ENCODE data around the gene SUN5. TPM values are rescaled to one million over a fixed set of nuclear protein-coding genes. Genes with fewer than 3 reads are reported as not detected.
A peak's percentile ranks its signal among the peaks of the same experiment; 100 is the strongest.
"Not testable (repeated sequence)": the region's sequence is repeated elsewhere in the genome, so short reads cannot be mapped to it uniquely, and the experiment has no call there.

SUN5 gene, protein sequence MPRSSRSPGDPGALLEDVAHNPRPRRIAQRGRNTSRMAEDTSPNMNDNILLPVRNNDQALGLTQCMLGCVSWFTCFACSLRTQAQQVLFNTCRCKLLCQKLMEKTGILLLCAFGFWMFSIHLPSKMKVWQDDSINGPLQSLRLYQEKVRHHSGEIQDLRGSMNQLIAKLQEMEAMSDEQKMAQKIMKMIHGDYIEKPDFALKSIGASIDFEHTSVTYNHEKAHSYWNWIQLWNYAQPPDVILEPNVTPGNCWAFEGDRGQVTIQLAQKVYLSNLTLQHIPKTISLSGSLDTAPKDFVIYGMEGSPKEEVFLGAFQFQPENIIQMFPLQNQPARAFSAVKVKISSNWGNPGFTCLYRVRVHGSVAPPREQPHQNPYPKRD
- not detected in 2 replicates for total RNA-seq
- polyA plus RNA-seq (2012), result not detected

- no peak for DNase-seq (ENCODE audit: low read depth)
These were observed at the start of gene SUN5 for GRCh38 chr20:33004141-33004751. TSS of gene SUN5 (minus strand) at chr20:33004433. CDS start at chr20:33004340, 93 bp downstream.

- no peak for DNase-seq (ENCODE audit: low read depth)
These were observed 49.3 kb upstream of the SUN5 start, which contains the start of gene BPIFB3 for GRCh38 chr20:33053291-33054106. TSS of gene BPIFB3 (plus strand) at chr20:33053903. CDS start at chr20:33055436, 1,533 bp downstream.

DNA sequence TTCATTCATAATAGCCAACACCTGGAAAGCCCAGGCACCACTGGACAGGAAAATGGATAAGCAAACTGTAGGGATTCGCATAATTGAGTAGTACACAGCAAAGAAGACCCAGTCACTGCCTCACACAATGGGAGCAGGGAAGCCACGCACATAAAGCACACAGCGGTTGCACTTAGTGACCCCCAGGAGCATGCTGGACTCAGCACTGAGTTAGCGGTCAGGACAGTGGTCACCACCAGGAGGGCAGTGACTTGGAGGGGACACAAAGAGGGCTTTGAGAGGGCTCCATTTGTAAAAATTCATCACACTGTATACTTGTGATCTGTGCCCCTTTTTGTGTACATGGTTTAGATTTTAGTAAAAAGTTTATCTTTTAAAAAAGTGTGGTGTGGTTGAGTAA lies 47.1 kb upstream of the SUN5 start:
- no peak for DNase-seq (ENCODE audit: low read depth)

GRCh38 chr20:33046412-33046811 lies 42.2 kb upstream of the SUN5 start:
- no peak for DNase-seq (ENCODE audit: low read depth)

- not testable (repeated sequence) for DNase-seq (ENCODE audit: low read depth)
These were observed 41.0 kb upstream of the SUN5 start for GRCh38 chr20:33045129-33045721.

DNA sequence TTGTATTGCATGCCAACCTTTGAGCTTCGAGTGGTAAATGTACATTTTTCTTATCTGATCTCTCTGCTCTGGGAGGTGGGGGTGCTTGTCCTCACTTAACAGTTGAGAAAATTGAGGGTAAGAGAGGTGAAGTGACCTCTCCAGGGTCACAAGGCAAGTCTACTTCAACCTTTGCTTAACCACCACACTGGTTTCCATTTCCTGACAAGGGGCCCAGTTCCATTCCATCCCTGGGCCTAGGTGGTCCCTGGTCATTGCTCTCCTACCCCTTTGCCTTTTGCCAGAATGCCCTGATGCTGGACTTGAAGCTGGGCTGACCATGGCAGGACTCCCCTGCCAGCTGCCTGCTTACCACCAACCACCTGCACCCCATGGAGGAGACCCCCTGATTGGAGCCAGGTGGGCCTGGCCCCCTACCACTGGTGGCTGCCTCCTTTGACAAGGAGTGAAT lies 39.5 kb upstream of the SUN5 start:
- DNase-seq (ENCODE audit: low read depth), result no peak

DNA sequence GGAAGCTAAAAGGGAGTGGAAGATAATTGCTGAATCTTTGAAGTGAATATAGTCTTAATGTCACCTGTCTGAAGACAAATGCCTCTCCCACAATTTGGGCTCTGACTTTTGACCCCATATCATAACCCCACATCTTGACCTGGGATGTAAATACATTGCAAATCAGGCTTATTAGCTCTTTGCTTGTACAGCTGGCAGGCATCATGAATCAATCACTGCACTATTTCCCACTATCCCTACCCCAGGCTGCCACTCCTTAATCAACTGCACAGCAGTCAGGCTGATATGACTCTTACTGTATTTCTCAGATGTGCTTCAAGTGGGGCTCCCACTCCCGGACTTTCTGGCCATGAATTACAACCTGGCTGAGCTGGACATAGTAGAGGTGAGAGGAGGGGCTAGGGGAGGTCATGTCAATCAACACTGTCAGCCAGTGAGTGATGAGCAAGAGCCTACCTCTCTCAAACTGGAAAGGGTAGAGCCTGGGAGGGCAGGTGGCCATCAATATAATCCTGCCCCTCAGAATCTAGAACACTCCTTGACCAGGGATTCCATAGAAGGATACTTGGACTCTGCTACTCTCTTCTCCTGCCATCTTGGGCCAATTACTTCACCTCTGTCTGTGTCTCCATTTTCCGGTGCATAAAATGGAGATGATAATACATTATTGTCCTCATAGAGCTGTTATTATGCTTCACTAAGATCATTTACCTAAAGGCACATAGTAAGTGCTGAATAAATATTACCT lies 38.9 kb upstream of the SUN5 start:
- DNase-seq (ENCODE audit: low read depth), result no peak

GRCh38 chr20:33042430-33042829 lies 38.2 kb upstream of the SUN5 start:
- no peak for DNase-seq (ENCODE audit: low read depth)

DNA sequence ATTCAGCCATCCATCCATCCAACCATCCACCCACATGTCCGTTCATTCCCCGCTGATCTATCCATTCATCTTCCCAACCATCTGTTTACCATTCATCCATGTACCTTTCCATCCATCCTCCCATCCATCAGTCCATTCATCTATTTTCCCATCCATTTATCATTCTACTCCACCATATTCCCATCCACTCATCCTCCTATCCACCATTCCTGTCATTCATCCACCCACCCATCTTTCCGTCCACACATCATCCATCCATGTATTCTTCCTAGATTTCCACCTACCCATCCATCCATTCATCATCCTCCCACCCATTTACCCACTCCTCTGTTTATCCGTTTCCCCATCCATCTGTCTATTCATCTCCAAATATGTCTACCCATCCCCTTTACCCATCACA lies 34.0 kb upstream of the SUN5 start:
- no peak for DNase-seq (ENCODE audit: low read depth)

DNA sequence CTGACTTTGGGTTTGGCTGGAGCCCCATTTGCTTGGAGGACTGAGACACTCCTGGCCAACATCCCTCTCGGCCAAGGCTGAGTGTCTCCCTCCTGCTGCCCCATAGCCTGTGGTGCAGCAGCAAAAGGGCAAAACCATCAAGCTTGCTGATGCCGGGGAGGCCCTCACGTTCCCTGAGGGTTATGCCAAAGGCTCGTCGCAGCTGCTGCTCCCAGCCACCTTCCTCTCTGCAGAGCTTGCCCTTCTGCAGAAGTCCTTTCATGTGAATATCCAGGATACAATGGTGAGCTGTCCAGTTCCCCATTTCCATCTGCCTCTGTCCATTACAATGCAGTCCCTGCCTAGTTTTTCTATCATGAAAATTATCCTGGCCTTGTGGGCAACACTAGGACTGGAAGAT lies 33.2 kb upstream of the SUN5 start:
- DNase-seq (ENCODE audit: low read depth), result peak; percentile 6

- DNase-seq (ENCODE audit: low read depth), result no peak
These were observed 30.8 kb upstream of the SUN5 start for GRCh38 chr20:33034901-33035492.

- no peak for DNase-seq (ENCODE audit: low read depth)
These were observed 29.9 kb upstream of the SUN5 start for GRCh38 chr20:33034115-33034514.

GRCh38 chr20:33033381-33033780 lies 29.1 kb upstream of the SUN5 start:
- DNase-seq (ENCODE audit: low read depth), result no peak

- DNase-seq (ENCODE audit: low read depth), result no peak
These were observed 28.3 kb upstream of the SUN5 start for GRCh38 chr20:33032555-33032954.

- DNase-seq (ENCODE audit: low read depth), result no peak
These were observed 27.3 kb upstream of the SUN5 start, which contains the start of gene BPIFB6 for GRCh38 chr20:33031531-33031930. TSS of gene BPIFB6 (plus strand) at chr20:33031648. CDS start at chr20:33031648, 0 bp downstream.

- DNase-seq (ENCODE audit: low read depth), result no peak
These were observed 26.3 kb upstream of the SUN5 start for GRCh38 chr20:33030569-33030968.

- DNase-seq (ENCODE audit: low read depth), result no peak
These were observed 25.8 kb upstream of the SUN5 start for GRCh38 chr20:33030076-33030475.

GRCh38 chr20:33028875-33029274 lies 24.6 kb upstream of the SUN5 start:
- DNase-seq (ENCODE audit: low read depth), result no peak

DNA sequence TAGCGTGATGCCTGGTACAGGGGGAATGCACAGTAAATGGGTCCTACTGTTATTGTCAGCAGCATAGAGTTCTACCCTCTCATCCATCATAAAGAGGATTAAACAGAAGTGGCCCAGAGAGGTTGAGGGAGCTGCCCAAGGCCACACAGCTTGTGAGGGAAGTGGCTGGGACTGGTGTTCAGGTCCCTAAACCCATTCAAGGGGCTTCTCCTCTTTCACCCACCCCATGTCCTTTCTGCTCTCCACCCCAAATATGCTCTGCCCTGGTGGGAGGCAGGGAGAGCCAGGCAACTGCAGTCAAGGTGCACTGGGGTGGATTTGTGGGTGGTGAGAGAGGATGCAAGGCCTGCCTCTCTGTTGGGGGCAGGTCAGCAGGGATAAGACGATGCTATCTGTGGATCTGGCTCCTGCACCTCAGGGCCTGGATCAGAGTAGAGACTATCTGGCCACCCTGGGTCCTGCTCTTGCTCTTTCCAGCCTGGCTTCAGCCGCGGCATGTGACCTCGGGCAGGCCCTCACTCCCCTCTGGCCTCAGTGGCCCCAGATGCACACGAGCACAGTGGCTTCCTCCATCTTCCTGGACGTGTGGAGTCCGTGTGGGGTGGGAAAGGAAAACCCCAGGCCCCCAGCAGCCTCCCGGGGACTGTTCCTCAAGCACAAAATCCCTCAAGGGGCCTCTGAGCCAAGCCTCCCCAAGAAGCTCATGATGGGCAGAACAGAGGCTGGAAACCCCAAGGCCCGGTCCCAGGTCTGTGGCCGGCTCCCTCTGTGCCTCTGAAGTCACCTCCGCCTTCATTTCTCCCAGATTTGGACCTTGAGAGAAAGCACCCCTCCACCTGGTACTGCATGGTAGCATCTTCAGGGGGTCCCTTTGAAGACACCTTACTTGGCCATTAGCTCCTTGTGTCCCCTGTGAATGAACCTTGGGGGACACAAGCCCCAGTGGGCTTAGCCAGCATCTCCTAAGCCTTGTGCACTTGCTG lies 23.8 kb upstream of the SUN5 start:
- no peak for DNase-seq (ENCODE audit: low read depth)

Measured in myocyte (in vitro differentiated cells).